Thoracic aorta (tissue), 2 donors: ENCODE results near the gene LEPR. TPM values are rescaled to one million over a fixed set of nuclear protein-coding genes. Genes with fewer than 3 reads are reported as not detected.

ENCODE experiments used
- ATAC-seq: fragments of 150-250 bp; one replicate; pipeline ENCODE4 v1.8.0; 2017; ENCODE audit warnings: low read depth; ENCODE audit not compliant: insufficient number of reproducible peaks, low FRiP score
- DNase-seq: peaks from one replicate; pipeline ENCODE4 v3.0.0-alpha.2; 2020; ENCODE audit warnings: low spot score
- H3K27ac ChIP-seq, 2 donors: fragments of 200-600 bp; sonication (generic); 1 replicate in 1 of 2; 2 replicates in 1 of 2; pipeline ENCODE4 v1.5.1; 2016; ENCODE audit warnings: mild to moderate bottlenecking in 2 of 2, moderate library complexity in 2 of 2
- H3K27me3 ChIP-seq: fragments of 200-600 bp; sonication (generic); replicated peaks from 2 replicates; pipeline ENCODE4 v1.6.0; 2016; ENCODE audit warnings: mild to moderate bottlenecking; ENCODE audit not compliant: insufficient read depth
- H3K36me3 ChIP-seq: fragments of 200-600 bp; sonication (generic); one replicate; pipeline ENCODE4 v1.5.1; 2016
- H3K4me1 ChIP-seq, 2 donors: fragments of 200-600 bp; sonication (generic); 1 replicate in 1 of 2; 2 replicates in 1 of 2; pipeline versions ENCODE4 v1.5.1 to v1.6.0; 2016; ENCODE audit warnings: low read depth in 2 of 2, mild to moderate bottlenecking in 1 of 2; ENCODE audit not compliant: control insufficient read depth in 1 of 2
- H3K4me3 ChIP-seq: fragments of 200-600 bp; sonication (generic); 2 replicates; pipeline ENCODE4 v1.5.1; 2016; ENCODE audit warnings: mild to moderate bottlenecking
- H3K9me3 ChIP-seq: fragments of 200-600 bp; sonication (generic); 2 replicates; pipeline ENCODE4 v1.5.1; 2016
- CTCF ChIP-seq: fragments of 200-600 bp; sonication (generic); IDR thresholded peaks from one replicate; pipeline ENCODE4 v1.5.1; 2019; ENCODE audit warnings: antibody characterized with exemption
- total RNA-seq, 2 donors: library from RNA; depleted of rRNA; stranded (reverse); fragments of >200 nt; gene quantifications; one replicate each; pipeline versions ENCODE4 v1.1.0 to v1.2.3, GENCODE V29; 2016

Gene LEPR
- total RNA-seq, 2 donors from 2014 or later: 17.6 to 42.3 TPM

DNA sequence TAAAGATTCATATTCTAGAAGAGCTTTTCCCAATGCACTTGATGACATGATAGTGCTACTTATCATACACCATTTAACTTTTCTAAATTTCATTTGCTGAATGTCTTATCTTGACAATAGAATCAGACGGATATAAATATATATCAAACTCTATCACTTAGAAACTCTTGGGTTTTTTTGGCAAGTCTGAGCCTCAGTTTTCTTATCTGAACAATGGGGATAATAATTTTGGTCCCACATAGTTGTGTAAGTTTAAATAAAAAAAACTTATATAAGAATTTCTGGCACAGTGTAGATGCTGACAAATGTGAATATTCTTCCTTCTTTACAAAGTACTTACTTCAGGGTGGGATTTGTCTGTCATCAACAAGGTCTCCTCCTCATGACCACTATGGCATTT, 21.5 kb upstream of the LEPR start:
- TF ChIP-seq CTCF: no peak
- Histone ChIP-seq H3K9me3 (no peaks in the 10 kb centered on the region), H3K27me3 (no peaks in the 10 kb centered on the region), H3K27ac (no peak overlapping the region), H3K36me3 (no peaks in the 10 kb centered on the region), H3K4me1 (no peaks in the 10 kb centered on the region), H3K4me3 (no peak overlapping the region)
- DNase-seq: no peak
- ATAC-seq: no peak

DNA sequence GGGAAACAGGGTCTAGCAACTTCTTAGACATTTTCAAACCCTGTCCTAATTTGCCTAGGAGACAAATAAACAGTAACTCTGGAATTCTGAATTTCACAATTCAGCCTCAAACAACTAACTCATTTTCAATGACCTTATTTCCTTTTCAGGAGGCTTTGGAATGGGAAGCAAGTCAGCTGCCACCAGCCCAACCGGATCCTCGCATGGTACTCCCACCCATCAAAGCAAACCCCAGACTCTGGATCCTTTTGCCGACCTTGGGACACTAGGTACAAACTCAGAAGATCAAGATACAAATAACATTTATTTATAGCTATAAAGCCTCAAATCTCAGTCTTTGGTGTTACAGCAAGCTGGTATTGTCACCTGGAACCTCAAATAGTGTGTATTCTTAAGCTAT, 18.9 kb upstream of the LEPR start:
- H3K9me3 ChIP-seq: no peaks in the 10 kb centered on the region
- TF ChIP-seq CTCF: no peak
- H3K36me3 ChIP-seq: no peaks in the 10 kb centered on the region
- no peak for ATAC-seq
- H3K27ac ChIP-seq: no peak overlapping the region
- no peaks in the 10 kb centered on the region for H3K4me1 ChIP-seq
- no peaks in the 10 kb centered on the region for H3K27me3 ChIP-seq
- H3K4me3 ChIP-seq: no peak overlapping the region
- no peak for DNase-seq

- no peak for TF ChIP-seq CTCF
- Histone ChIP-seq H3K27ac (no peak overlapping the region), H3K27me3 (no peaks in the 10 kb centered on the region), H3K4me1 (no peaks in the 10 kb centered on the region), H3K9me3 (no peaks in the 10 kb centered on the region), H3K4me3 (no peak overlapping the region), H3K36me3 (no peaks in the 10 kb centered on the region)
- ATAC-seq (no peak), DNase-seq (no peak)
Observed at GRCh38 chr1:65404941-65405340, 15.5 kb upstream of the LEPR start.

DNA sequence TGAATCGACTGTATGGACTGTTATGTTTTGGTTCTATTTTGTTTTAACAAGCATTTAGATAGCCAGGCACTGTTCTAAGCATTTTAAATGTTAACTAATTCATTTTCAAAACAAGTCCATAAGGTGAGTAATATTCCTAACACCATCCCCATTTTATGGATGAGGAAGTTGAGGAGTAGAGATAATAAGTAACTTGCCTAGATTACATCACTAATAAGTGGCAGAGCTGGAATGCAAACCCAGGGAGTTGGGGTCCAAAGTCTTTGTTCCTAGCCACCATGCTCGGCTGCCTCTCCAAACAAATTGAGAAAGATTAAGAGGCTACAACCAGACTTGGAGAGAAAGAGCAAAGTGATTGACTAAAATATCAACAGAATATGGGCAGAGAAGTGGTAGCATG, 12.6 kb upstream of the LEPR start:
- Histone ChIP-seq H3K27me3 (no peaks in the 10 kb centered on the region), H3K4me1 (no peaks in the 10 kb centered on the region), H3K36me3 (no peaks in the 10 kb centered on the region), H3K27ac (no peak overlapping the region), H3K4me3 (no peak overlapping the region), H3K9me3 (no peaks in the 10 kb centered on the region)
- DNase-seq (no peak), ATAC-seq (no peak)
- TF ChIP-seq CTCF: no peak

GRCh38 chr1:65409314-65409713, 11.2 kb upstream of the LEPR start:
- no peaks in the 10 kb centered on the region for H3K36me3 ChIP-seq
- no peaks in the 10 kb centered on the region for H3K9me3 ChIP-seq
- no peaks in the 10 kb centered on the region for H3K27me3 ChIP-seq
- H3K27ac ChIP-seq: no peak overlapping the region
- TF ChIP-seq CTCF: no peak
- ATAC-seq (no peak), DNase-seq (no peak)
- no peaks in the 10 kb centered on the region for H3K4me1 ChIP-seq
- H3K4me3 ChIP-seq: no peak overlapping the region
